Right lobe of liver (tissue), 4 donors: ENCODE data around the gene RNF214.

Experiments used
- CTCF ChIP-seq, 4 donors: fragments of 200-600 bp in 3 of 4; fragments of 450-650 bp in 1 of 4; IDR thresholded peaks; one replicate each; pipeline versions ENCODE4 v1.5.1 to v1.8.0; 2016 to 2022; ENCODE audit warnings: antibody characterized with exemption in 4 of 4, mild to moderate bottlenecking in 2 of 4
- POLR2A ChIP-seq: fragments of 450-650 bp; IDR thresholded peaks from one replicate; pipeline ENCODE4 v1.6.1; 2017; ENCODE audit warnings: antibody characterized with exemption, mild to moderate bottlenecking
- donor health status: DM: no; HTN: no; CAD: no.
- donor health status: DM: no; HTN: no; CAD: no.
- donor health status: DM: no; HTN: yes; CAD: no.

GRCh38 chr11:117188620-117189081, 43.8 kb upstream of the RNF214 start:
- TF ChIP-seq POLR2A: no peak
- no peak for TF ChIP-seq CTCF (IDR thresholded peaks at IDR 0.05)
